Kidney (tissue), 14 donors: Measurements from ENCODE around the gene DCHS2. TPM values are rescaled to one million over a fixed set of nuclear protein-coding genes. Genes with fewer than 3 reads are reported as not detected.

Source experiments
- DNase-seq, 5 donors: peaks; one replicate each; pipeline ENCODE4 v3.0.0-alpha.2; 2013 to 2020
- FAIRE-seq: peaks from 2 replicates; lab custom pipeline; 2012; peaks lifted over from hg19 to GRCh38; lab: Jason Lieb, UNC
- H3K27ac ChIP-seq, 2 donors: one replicate each; pipeline ENCODE4 v1.7.0; 2013; ENCODE audit warnings: low read depth in 2 of 2, low read length in 2 of 2, inconsistent platforms in 1 of 2
- H3K27me3 ChIP-seq: one replicate; pipeline ENCODE4 v1.7.1; 2013; ENCODE audit warnings: low read length, inconsistent platforms; ENCODE audit not compliant: control insufficient read depth, insufficient read depth
- H3K36me3 ChIP-seq, 3 donors: one replicate each; pipeline versions ENCODE4 v1.7.0 to v1.7.1; 2013; ENCODE audit warnings: low read length in 3 of 3, control low read depth in 1 of 3, inconsistent platforms in 1 of 3; ENCODE audit not compliant: insufficient read depth in 3 of 3, control insufficient read depth in 2 of 3
- H3K4me1 ChIP-seq, 3 donors: one replicate each; pipeline versions ENCODE4 v1.7.0 to v1.7.1; 2013; ENCODE audit warnings: low read length in 3 of 3, inconsistent platforms in 1 of 3, low read depth in 1 of 3; ENCODE audit not compliant: control insufficient read depth in 2 of 3, insufficient read depth in 2 of 3
- H3K4me3 ChIP-seq, 3 donors: one replicate each; pipeline versions ENCODE4 v1.7.0 to v1.8.1; 2013; ENCODE audit warnings: low read length in 3 of 3, control low read depth in 1 of 3, inconsistent platforms in 1 of 3
- H3K9ac ChIP-seq, 3 donors: one replicate each; pipeline versions ENCODE4 v1.7.0 to v1.7.1; 2013; ENCODE audit warnings: low read length in 3 of 3, control low read depth in 1 of 3, inconsistent platforms in 1 of 3
- H3K9me3 ChIP-seq, 3 donors: one replicate each; pipeline versions ENCODE4 v1.7.0 to v1.7.1; 2013; ENCODE audit warnings: low read length in 3 of 3, control low read depth in 1 of 3, inconsistent platforms in 1 of 3; ENCODE audit not compliant: control insufficient read depth in 2 of 3, insufficient read depth in 1 of 3
- CTCF ChIP-seq: IDR thresholded peaks from 3 replicates; pipeline ENCODE4 v1.5.1; 2012; ENCODE audit warnings: mild to moderate bottlenecking, moderate library complexity, borderline replicate concordance; ENCODE audit not compliant: insufficient read depth; ENCODE audit errors: extremely low read depth
- intact Hi-C: fragments of 100-400 bp; cut with DNase I; formaldehyde crosslinking; loops from one replicate; pipeline ENCODE4 v1.11.1; 2022
- polyA plus RNA-seq: library from polyadenylated mRNA; stranded (reverse); fragments of 350-450 nt; fragmentation: Illumina TruSeq; extraction: RNeasy Lipid Tissue Mini Kit (QIAGEN cat#74804); gene quantifications from one replicate; pipeline ENCODE4 v1.2.3, GENCODE V29; 2014; ENCODE audit warnings: low read depth, low replicate concordance; ENCODE audit not compliant: insufficient read depth
- total RNA-seq: library from RNA; stranded (reverse); fragmentation: NEBNext Ultra II Directional; extraction: Animal tissue kit (Norgen Biotek cat#: 25700); gene quantifications from one replicate; pipeline ENCODE4 v1.2.1, GENCODE V29; 2021
- donor health status: control.
- donor health status: control.
- donor health status: control.
- donor health status: control.
- donor health status: control.
- donor health status: DM: yes; HTN: yes; CAD: no.
- donor health status: Normal renal cell carcinoma (clear cell type).

Gene DCHS2
- total and polyA plus RNA-seq, 2 donors from 2014 or later, result 0.47 TPM; not detected in 1

- no peaks in the 10 kb centered on the region for H3K27me3 ChIP-seq
- H3K36me3 ChIP-seq, result no peaks in the 10 kb centered on the region
- intact Hi-C loops, result no loop called here
- H3K9ac ChIP-seq, result no peak overlapping the region
- H3K4me1 ChIP-seq, result no peaks in the 10 kb centered on the region
- no peak overlapping the region for H3K27ac ChIP-seq
- peaks cover 0 to 3% (median 0%) of the 10 kb centered on the region in 3 donors for H3K9me3 ChIP-seq
- FAIRE-seq (no peak), DNase-seq (no peak)
- TF ChIP-seq CTCF, result no peak
- H3K4me3 ChIP-seq, result no peak overlapping the region
Measured at GRCh38 chr4:154341448-154341847, 150.2 kb downstream of the DCHS2 start.

- no peak for FAIRE-seq
- Histone ChIP-seq H3K4me3 (no peak overlapping the region), H3K4me1 (no peaks in the 10 kb centered on the region), H3K9ac (no peak overlapping the region), H3K27ac (no peak overlapping the region), H3K27me3 (peaks cover 4% of the 10 kb centered on the region), H3K9me3 (no peaks in the 10 kb centered on the region), H3K36me3 (no peaks in the 10 kb centered on the region)
- intact Hi-C loops, result no loop called here
- no peak for TF ChIP-seq CTCF
- DNase-seq, result no peak
Measured at GRCh38 chr4:154335588-154335987, 156.0 kb downstream of the DCHS2 start.

GRCh38 chr4:154332681-154333421 is 158.7 kb downstream of the DCHS2 start:
- Histone ChIP-seq H3K9ac (no peak overlapping the region), H3K4me1 (no peaks in the 10 kb centered on the region), H3K36me3 (no peaks in the 10 kb centered on the region), H3K27ac (no peak overlapping the region), H3K27me3 (peaks cover 4% of the 10 kb centered on the region), H3K9me3 (no peaks in the 10 kb centered on the region), H3K4me3 (peak overlapping the region; percentile 4 to 26 (median 18))
- no peak for TF ChIP-seq CTCF
- DNase-seq, result peak; percentile 49 to 74 (median 58)
- intact Hi-C loops, result no loop called here
- no peak for FAIRE-seq
